Retinal pigment epithelial cell (primary cell): ENCODE data around the gene AKT1S1.

Experiments
- DNase-seq: peaks from one replicate; pipeline ENCODE4 v3.0.0-alpha.2; 2010; ENCODE audit warnings: low read depth
- H3K4me3 ChIP-seq: 2 replicates; pipeline ENCODE4 v1.5.1; 2011; ENCODE audit warnings: mild to moderate bottlenecking, low read length, control low read depth, moderate library complexity
- TF ChIP-seq, protein P1 (sequence below): conservative IDR thresholded peaks from 2 replicates; pipeline ENCODE4 v1.5.1; 2011; ENCODE audit warnings: low read depth, low read length, control low read depth, inconsistent platforms

The AKT1S1 gene

DNA sequence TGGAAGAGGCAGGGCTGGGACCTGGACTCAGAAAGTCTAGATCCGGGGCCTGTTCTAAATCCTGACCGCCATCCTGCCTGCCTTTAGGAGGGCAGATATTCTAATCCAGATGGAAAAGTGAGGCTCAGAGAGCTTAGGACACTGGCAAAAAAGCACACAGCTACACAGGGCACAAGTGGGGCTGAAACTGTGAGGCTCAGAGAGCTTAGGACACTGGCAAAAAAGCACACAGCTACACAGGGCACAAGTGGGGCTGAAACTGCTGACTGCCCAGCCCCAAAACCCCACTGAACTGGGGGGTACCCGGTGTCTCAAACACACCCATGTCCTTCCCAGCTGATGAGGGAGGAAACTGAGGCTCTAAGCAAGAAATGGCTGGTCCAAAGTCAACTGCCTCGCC is 2.0 kb downstream of the AKT1S1 start:
- TF ChIP-seq, protein P1, sequence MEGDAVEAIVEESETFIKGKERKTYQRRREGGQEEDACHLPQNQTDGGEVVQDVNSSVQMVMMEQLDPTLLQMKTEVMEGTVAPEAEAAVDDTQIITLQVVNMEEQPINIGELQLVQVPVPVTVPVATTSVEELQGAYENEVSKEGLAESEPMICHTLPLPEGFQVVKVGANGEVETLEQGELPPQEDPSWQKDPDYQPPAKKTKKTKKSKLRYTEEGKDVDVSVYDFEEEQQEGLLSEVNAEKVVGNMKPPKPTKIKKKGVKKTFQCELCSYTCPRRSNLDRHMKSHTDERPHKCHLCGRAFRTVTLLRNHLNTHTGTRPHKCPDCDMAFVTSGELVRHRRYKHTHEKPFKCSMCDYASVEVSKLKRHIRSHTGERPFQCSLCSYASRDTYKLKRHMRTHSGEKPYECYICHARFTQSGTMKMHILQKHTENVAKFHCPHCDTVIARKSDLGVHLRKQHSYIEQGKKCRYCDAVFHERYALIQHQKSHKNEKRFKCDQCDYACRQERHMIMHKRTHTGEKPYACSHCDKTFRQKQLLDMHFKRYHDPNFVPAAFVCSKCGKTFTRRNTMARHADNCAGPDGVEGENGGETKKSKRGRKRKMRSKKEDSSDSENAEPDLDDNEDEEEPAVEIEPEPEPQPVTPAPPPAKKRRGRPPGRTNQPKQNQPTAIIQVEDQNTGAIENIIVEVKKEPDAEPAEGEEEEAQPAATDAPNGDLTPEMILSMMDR, result no peak
- peak overlapping the region; percentile 99 for H3K4me3 ChIP-seq
- DNase-seq, result no peak

DNA sequence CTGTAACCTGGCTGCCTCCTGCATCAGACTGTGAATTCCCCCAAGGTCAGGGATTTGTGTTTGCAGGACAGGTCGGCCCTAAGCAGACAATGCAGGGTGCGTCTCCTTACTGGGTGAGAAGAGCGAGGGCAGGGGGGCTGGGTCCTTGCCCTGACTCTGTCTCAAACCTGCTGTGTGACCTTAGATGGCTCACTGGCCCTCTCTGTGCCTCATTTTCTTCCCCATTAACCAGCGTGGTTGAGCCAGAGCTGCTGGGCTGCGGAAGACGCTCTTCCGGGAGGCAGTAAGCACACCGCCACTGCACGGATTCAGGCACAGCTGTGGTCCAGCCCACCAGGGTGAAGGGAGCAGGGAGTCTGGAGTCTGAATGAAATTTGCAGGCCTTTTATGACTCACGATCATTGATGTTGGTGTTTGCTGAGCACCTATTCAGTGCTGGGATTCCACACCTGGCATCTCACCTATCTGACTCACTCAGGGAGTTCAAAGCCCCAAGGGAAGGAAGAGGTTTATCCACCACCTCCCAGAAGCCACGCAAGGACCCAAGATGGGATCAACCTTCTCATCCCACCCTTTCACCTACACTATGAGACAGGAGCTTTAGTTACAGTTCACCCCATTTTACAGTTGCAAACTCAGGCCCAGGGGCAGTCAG is 2.5 kb downstream of the AKT1S1 start:
- DNase-seq, result no peak
- TF ChIP-seq, protein P1, result no peak
- no peak overlapping the region for H3K4me3 ChIP-seq

DNA sequence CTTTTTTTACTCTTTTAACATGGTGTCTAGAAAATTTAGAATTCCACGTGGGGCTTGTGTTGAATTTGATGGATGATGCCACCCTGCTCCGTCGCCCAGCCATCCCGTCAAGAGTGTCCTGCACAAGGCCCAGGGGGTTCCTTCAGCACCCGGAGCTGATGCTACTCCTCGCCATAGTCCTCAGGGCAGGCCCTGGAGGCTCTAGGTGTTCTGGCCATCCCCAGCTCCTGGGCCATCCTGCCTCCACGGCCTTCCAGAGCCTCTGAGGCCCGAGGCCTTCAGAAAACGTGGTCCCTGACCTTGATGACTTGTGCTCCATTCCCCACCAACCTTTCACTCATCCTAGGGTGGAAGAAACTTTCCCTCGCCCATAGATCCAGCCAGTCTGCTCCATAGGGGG is 3.3 kb downstream of the AKT1S1 start:
- TF ChIP-seq, protein P1, result no peak
- no peak overlapping the region for H3K4me3 ChIP-seq
- DNase-seq, result no peak

DNA sequence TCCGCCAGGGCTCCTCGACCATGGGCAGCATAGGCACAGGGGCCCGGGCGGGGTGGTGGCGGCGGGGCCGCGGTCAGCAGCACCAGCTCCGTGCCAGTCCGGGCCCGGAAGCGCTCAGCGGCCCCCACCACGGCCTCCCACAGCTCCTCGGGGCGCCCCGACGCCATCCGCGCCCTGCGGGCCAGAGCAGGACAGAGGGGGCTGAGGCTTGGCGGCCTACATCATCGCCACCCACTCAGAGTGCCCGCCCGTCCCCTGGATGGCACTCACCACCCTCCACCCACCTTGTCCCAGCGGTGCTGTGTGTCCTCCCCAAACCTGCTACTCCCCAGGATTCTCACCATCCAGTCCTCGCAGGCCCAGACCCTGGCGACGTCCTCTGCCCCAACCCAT is 4.0 kb downstream of the AKT1S1 start:
- TF ChIP-seq, protein P1, result no peak
- DNase-seq, result no peak
- no peak overlapping the region for H3K4me3 ChIP-seq

DNA sequence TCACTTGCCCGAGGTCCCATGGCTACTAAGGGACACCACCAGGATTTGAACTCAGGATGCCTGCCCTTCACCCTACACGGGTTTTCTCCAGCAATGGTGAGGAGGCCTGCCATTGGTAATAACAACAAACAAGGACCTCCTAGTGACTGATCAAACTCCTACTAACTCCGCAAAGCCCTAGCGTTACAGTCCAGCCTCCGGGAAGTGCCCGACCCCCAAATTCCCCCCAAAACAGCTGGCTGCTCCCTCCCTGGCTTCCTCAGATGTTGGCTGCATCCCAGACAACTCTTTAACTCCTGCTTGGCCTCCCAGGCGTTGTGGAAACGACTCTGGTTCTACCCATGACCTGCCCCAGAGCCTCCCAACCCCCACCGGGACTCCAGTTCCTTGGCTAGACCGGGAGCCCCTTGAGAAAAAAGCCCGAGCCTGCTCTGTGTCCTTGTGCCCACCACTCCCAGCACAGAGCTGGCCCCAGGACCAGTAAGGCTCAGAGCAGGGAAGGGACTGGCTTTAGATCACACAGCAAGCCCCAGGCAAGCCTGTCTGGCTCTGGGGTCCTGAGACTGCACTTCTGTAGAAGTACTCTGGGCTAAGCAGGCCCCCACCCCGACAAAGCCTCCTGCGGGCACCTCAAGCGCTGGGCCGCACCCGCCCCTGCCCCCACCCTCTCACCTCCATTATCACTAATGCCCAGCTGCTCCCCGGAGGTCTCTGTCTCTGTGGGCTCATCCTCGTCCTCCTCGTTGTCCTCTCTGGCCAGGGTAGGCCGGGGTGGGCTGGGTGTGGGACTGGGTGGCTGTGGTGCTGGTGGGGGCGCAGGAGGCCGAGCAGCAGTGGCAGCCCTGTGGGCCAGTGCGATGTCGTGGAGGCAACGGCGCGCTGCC is 4.7 kb downstream of the AKT1S1 start:
- no peak overlapping the region for H3K4me3 ChIP-seq
- TF ChIP-seq, protein P1, result no peak
- no peak for DNase-seq

DNA sequence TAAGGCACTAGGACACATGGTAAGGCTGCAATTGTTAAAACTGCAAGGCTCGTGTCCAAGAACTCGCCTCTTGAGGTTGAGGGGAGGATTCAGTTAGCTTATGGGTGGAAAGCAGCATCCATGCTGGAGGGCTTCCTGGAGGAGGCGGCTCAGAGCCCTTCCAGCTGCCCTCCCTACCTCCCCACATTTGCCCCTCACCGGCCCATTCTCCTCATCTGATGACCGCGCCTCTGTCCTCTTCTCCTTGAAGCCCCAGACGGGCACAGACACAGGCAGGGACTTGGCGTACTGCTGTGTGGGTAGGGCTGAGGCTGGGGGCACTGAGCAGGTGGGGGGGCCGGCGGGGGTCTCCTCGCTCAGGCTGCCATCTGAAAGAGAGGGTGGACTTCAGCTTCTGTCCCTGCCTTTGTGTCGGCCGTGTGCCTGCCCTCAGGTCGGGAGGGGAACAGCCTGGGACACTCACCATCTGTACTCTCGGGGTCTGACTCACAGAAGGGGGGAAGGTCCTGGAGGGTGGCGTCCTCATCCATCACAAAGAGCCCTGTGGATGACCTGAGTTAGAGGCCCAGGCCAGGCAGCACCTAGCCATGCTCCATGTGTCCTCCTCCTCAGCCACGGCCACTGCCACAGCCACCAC is 5.7 kb downstream of the AKT1S1 start:
- TF ChIP-seq, protein P1, result no peak
- H3K4me3 ChIP-seq, result no peak overlapping the region
- DNase-seq, result no peak
